H1 (cell line): ENCODE measurements around the gene GRM5.

Experiments used
- BACH1 ChIP-seq: IDR thresholded peaks from 2 replicates; pipeline ENCODE4 v1.6.1; 2012; ENCODE audit warnings: low read length, improper control_type of control experiment
- CBX5 ChIP-seq: fragments of 300-800, 300-1000 bp; sonication (generic); IDR thresholded peaks from 2 replicates; pipeline ENCODE4 v1.7.1; 2016; ENCODE audit warnings: antibody characterized with exemption, low read length, low read depth
- EZH2 ChIP-seq: fragments of 200-600 bp; sonication (generic); IDR thresholded peaks from 2 replicates; pipeline ENCODE4 v1.7.1; 2012; ENCODE audit warnings: low read depth, mild to moderate bottlenecking, moderate library complexity, low read length, inconsistent platforms; ENCODE audit not compliant: severe bottlenecking
- JUN ChIP-seq: IDR thresholded peaks from 2 replicates; pipeline ENCODE4 v1.6.1; 2011; ENCODE audit warnings: low read depth, mild to moderate bottlenecking, improper control_type of control experiment, low read length
- POLR2A ChIP-seq, 2 experiments: IDR thresholded peaks; 1 replicate in 1 of 2; 2 replicates in 1 of 2; pipeline ENCODE4 v1.6.1; 2011; ENCODE audit warnings: low read depth in 2 of 2, low read length in 2 of 2, mild to moderate bottlenecking in 2 of 2; ENCODE audit errors: control extremely low read depth in 1 of 2
- RXRA ChIP-seq: IDR thresholded peaks from 2 replicates; pipeline ENCODE4 v1.6.1; 2011; ENCODE audit warnings: low read depth, mild to moderate bottlenecking, low read length, moderate library complexity; ENCODE audit not compliant: insufficient read depth
- SAP30 ChIP-seq: fragments of 300-600 bp; sonication (generic); IDR thresholded peaks from 2 replicates; pipeline ENCODE4 v1.7.1; 2012; ENCODE audit warnings: low read length, moderate library complexity, mild to moderate bottlenecking, inconsistent platforms; ENCODE audit not compliant: insufficient read depth, insufficient replicate concordance
- SIN3A ChIP-seq, 2 experiments: IDR thresholded peaks in 1 of 2; conservative IDR thresholded peaks in 1 of 2; 2 replicates each; pipeline ENCODE4 v1.6.1; 2011 to 2012; ENCODE audit warnings: low read length in 2 of 2, improper control_type of control experiment in 1 of 2, low read depth in 1 of 2, mild to moderate bottlenecking in 1 of 2
- TCF12 ChIP-seq: IDR thresholded peaks from 2 replicates; pipeline ENCODE4 v1.6.1; 2011; ENCODE audit warnings: low read depth, mild to moderate bottlenecking, low read length
- YY1 ChIP-seq: IDR thresholded peaks from 2 replicates; pipeline ENCODE4 v1.6.1; 2011; ENCODE audit warnings: low read depth, mild to moderate bottlenecking, low read length
- ZNF274 ChIP-seq: IDR thresholded peaks from 2 replicates; pipeline ENCODE4 v1.7.0; 2012; ENCODE audit warnings: low read length, borderline replicate concordance; ENCODE audit errors: extremely low read depth
- TF ChIP-seq, protein P1 (sequence below), 3 experiments: IDR thresholded peaks; 1 replicate in 2 of 3; 2 replicates in 1 of 3; pipeline versions ENCODE4 v1.5.1 to v1.6.1; 2011; ENCODE audit warnings: low read length in 3 of 3, mild to moderate bottlenecking in 3 of 3, inconsistent platforms in 2 of 3, low read depth in 1 of 3, moderate library complexity in 1 of 3; ENCODE audit not compliant: insufficient read depth in 1 of 3; ENCODE audit errors: control extremely low read depth in 1 of 3
- TF ChIP-seq, protein P2 (sequence below): IDR thresholded peaks from 2 replicates; pipeline ENCODE4 v1.6.1; 2011; ENCODE audit warnings: low read depth, mild to moderate bottlenecking, low read length; ENCODE audit not compliant: insufficient read depth
- TF ChIP-seq, protein P3 (sequence below): IDR thresholded peaks from 2 replicates; pipeline ENCODE4 v1.6.1; 2011; ENCODE audit warnings: low read length, improper control_type of control experiment

DNA sequence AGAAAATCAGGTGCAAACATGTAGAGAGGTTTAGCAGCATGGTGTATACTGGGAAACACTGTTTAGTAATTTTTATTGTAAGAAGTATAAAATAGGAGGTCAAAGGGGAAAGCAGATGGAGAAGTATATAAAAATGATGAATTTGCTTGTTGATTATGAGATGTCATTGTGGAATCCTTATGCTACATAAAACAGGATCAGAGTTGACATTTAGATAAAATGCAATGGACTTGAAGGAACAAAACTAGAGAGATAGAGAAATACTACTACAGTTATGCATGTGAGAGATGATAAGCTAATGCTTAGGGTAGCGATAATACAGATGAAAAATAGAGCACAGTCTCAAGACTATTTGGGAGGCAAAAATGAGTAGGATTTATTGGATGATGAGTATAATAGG is 536.4 kb downstream of the GRM5 start:
- TF ChIP-seq, protein P1, sequence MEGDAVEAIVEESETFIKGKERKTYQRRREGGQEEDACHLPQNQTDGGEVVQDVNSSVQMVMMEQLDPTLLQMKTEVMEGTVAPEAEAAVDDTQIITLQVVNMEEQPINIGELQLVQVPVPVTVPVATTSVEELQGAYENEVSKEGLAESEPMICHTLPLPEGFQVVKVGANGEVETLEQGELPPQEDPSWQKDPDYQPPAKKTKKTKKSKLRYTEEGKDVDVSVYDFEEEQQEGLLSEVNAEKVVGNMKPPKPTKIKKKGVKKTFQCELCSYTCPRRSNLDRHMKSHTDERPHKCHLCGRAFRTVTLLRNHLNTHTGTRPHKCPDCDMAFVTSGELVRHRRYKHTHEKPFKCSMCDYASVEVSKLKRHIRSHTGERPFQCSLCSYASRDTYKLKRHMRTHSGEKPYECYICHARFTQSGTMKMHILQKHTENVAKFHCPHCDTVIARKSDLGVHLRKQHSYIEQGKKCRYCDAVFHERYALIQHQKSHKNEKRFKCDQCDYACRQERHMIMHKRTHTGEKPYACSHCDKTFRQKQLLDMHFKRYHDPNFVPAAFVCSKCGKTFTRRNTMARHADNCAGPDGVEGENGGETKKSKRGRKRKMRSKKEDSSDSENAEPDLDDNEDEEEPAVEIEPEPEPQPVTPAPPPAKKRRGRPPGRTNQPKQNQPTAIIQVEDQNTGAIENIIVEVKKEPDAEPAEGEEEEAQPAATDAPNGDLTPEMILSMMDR (IDR thresholded peaks at IDR 0.05; ENCODE audit: control extremely low read depth in 1 of 3, insufficient read depth in 1 of 3, low read depth in 1 of 3, low read length in 3 of 3), result no peak
- TF ChIP-seq TCF12 (no peak), RXRA (no peak), BACH1 (no peak), POLR2A (IDR thresholded peaks at IDR 0.05; ENCODE audit: control extremely low read depth in 1 of 2, low read depth in 2 of 2, low read length in 2 of 2) (no peak), CBX5 (no peak), SAP30 (no peak), JUN (no peak), ZNF274 (no peak), SIN3A (conservative IDR thresholded peaks at IDR 0.05 in 1 of 2, IDR thresholded peaks at IDR 0.05 in 1 of 2; ENCODE audit: low read depth in 1 of 2, low read length in 2 of 2) (no peak), EZH2 (no peak), YY1 (no peak)
- TF ChIP-seq, protein P2, sequence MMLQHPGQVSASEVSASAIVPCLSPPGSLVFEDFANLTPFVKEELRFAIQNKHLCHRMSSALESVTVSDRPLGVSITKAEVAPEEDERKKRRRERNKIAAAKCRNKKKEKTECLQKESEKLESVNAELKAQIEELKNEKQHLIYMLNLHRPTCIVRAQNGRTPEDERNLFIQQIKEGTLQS, result no peak
- TF ChIP-seq, protein P3, sequence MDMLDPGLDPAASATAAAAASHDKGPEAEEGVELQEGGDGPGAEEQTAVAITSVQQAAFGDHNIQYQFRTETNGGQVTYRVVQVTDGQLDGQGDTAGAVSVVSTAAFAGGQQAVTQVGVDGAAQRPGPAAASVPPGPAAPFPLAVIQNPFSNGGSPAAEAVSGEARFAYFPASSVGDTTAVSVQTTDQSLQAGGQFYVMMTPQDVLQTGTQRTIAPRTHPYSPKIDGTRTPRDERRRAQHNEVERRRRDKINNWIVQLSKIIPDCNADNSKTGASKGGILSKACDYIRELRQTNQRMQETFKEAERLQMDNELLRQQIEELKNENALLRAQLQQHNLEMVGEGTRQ, result no peak
